ENCODE measurements around the gene POFUT2.

DNA sequence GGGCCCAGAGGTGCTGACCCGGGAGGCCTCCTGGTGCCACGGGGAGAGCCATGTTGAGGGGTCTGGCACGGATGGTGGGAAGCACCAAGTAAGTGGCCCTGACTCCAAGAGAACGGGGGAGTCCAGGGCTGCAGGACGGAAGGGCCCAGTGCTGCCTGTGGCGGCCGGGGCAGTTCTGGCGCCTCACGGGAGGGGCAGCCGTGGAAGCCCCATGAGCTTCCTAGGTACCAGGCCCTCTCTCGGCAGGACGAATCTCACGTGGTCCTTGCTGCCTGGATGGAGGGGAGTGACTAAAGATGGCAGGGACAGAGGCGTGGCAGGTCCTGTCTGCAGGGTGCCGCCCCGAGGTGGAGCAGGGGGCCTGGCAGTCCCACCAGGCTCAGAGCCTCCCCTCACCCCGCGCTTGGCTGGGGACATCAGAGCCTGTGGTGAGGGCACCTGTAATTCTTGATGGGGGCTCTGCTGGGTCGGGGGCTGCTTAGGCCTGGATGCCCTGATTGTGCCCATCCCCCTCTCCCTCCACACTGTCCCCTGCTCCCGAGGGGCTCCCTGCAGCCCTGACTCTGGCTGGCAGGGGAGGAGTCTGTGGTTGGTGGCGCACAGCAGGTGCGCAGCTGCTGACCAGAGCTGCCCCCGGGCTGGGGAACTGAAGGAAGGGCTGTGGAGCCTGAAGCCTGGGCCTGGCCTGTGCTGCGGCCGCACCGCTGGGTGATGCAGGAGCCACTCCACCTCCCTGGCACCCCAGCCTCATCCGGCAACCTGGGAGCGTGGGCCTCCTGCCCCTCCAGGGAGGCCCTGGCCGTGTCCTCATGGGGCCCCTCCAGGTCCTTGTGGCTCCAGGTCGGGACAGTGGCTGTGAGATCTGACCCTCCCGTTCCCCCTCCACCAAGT lies 31.4 kb downstream of the POFUT2 start:
- no peak for TF ChIP-seq TAF1 (IDR thresholded peaks at IDR 0.05; ENCODE audit: borderline replicate concordance, insufficient read depth, low read length)
- no peak for TF ChIP-seq POLR2AphosphoS5 (IDR thresholded peaks at IDR 0.05; ENCODE audit: low read depth, low read length)
- no peak for TF ChIP-seq REST (IDR thresholded peaks at IDR 0.05; ENCODE audit: insufficient read depth in 1 of 2, low read depth in 2 of 2, low read length in 2 of 2)
- no peak for TF ChIP-seq SIN3A (IDR thresholded peaks at IDR 0.05; ENCODE audit: borderline replicate concordance, insufficient read depth, low read length)

Data from PFSK-1 (cell line).